Activated CD4-positive, alpha-beta T cell treated with anti-CD3 and anti-CD28 coated beads for 48 hours (primary cell): ENCODE data around the gene PLXDC1.

Source experiments
- DNase-seq: peaks from one replicate; pipeline ENCODE4 v3.0.0-alpha.2; 2020

The PLXDC1 gene

DNA sequence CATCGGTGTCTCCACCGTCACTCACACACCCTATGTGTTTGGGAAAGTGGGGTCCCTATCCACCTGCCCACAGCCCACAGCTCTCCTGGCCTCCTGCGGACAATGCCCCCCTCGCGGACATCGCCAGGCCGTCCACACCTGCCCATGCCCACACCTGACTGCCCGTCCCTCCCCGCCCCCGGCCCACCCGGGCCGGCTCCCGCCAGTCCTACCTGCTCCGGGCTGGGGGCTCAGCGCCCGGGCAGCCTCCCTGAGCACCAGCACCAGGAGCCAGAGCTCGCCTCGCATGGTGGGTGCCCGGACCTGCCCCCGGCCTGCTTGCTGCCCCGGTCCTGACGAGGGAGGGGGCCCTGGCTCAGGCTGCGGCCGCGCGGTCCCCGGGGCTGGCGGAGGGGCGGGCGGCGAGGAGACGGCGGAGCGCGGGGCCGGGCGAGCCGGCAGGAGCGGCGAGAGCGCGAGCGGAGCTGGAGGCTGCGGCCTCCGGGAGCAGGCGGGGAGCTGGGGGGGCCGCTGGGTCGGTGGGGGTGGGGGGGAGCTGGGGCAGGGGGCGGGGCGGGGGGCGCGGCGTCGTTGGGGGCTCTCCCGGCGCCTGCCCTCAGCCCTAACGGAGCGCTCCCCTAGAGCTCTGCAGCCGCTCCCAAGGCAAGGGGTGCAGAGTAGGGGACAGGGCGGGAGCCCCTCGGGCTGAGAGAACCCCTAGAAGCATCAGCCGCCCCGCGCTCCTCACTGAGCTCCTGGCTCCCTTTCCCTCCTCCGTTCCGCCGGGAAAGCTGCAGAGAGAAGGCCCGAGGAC lies at the start of gene PLXDC1:
PLXDC1 (minus strand) TSS at position 488 of the 793 bp plus-strand sequence; CDS start at position 288, 200 bp downstream.
- no peak for DNase-seq

DNA sequence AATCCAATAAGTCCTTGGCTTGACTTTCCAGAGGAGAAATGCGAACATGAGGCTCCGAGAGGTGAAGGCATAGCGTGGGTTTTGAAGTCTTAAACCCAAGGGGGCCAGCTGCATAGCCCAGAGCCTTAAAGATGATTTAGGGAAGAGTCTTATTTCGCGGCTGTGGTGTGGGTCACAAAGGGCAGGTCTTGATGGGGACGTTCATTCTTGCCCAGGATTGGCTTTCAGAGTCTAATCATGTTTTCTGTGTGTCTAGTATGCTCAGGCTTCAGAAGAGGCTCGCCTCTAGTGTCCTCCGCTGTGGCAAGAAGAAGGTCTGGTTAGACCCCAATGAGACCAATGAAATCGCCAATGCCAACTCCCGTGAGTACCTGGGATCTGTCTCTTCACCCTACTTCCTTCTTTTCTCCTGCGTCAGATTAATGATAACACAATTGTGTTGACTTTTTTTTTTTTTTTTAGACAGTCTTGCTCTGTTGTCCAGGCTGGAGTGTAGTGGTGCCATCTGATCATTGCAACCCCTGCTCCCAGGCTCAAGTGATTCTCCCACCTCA lies 49.6 kb upstream of the PLXDC1 start:
- no peak for DNase-seq

DNA sequence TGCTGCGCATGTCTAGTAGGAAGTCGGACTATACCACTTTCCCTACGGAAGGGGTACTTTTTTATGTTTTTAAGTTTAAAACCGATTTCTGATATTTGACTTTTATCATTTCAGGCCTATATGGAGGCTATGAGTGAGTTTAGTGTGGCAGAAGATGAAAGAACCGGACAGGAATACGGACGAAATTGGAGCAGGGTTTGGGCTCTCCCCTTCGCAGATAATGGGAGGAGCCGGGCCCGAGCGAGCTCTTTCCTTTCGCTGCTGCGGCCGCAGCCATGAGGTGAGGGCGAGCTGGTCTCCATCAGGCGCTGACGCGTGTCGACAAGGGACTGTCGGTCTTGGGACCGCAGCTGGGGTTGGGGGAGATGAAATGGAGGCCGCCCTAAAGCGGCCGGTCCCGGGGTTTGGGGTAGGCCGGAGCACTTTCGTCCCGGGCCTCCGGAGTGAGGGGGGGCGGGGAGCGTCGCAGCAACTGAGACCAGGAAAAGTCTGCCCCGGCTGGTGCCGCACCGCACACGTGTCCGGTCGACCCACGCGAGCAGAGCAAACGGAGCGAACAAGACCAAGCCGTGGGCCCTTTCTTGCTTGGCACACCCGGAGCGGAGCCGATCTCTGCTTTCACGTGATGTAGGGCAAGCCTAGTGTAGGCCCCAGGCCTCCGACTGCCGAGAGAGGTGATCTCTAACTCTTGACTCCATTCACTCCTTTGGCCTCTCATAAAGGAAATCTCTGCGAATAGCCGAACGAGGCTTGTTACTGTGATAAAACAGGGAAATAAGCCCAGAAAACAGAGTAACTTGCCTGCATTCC lies 48.8 kb upstream of the PLXDC1 start, which contains the start of gene RPL19:
RPL19 (plus strand) TSS at position 214 of the 810 bp plus-strand sequence; CDS start at position 276, 62 bp downstream.
- DNase-seq = peak; percentile 85

DNA sequence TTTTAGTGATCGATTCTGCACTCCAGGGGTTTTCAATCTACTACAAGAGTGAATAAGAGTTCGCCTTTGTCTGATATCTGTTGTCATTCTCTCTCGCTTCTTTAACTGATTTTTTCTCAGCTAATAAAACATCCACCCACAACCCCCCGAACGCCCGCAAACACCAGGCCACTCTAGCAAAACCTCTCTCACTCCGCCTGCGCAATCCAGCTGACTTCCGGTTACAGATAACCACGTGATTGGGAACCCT lies 48.3 kb upstream of the PLXDC1 start:
- DNase-seq = peak; percentile 93

DNA sequence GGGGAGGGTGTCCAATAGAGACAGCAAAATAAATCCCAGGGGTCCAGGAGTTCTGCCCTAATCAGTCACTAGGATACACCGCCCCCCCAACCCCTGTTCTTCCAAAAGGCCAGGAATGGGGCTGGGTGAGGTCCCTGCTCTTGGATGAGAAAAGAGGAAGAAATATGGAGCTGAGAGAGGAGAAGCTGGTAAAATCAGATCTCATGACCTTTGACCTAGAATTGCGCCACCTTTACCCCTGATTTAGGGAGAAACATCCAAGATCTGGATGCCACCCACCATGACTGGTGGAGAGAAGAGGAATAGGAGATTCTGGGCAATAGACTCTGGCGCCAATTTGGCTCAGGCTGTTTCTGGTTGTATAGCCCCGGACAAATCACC lies 46.7 kb upstream of the PLXDC1 start:
- no peak for DNase-seq

DNA sequence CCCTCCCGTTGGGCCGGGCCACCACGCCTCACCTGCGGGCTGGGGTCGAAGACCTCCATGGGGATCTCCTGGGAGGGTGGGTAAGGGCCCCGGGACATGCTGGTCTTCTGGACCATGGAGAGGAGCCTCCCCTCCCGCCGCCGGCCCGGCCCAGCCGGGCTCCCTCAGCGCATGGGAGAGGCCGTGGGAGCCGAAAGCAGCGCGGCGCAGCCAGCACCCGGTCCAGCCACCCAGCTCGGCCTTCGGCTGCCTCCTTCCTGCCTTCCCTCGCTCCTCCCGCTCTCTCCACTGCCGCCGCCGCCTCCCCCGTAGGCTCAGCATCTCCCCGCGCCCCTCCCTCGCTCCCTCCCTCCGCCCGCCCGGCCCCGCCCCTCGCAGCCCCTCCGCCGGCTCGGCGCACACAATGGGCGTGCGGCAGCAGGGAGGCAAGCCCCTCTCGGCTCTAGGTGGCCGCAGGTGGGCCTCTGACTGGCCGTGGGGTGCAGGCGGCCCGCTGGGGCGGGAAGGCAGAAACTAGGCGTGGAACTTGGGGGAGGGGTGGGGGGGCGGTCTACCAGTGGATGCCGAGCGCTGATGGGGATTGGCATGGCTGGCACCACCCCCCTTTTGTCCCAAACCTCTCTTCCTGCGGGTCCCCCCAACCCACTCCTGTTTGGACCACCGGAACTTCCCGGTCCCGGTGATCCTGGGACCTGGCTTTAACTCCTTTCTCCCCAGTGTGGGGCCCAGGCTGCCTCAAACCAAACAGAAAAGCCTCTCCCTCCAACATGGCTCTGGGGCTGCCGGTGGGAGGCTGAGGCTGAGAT lies 46.1 kb upstream of the PLXDC1 start, which contains the start of gene CACNB1:
CACNB1 (minus strand) TSS at position 290 of the 806 bp plus-strand sequence; CDS start at position 116, 174 bp downstream.
- DNase-seq = peak; percentile 76

DNA sequence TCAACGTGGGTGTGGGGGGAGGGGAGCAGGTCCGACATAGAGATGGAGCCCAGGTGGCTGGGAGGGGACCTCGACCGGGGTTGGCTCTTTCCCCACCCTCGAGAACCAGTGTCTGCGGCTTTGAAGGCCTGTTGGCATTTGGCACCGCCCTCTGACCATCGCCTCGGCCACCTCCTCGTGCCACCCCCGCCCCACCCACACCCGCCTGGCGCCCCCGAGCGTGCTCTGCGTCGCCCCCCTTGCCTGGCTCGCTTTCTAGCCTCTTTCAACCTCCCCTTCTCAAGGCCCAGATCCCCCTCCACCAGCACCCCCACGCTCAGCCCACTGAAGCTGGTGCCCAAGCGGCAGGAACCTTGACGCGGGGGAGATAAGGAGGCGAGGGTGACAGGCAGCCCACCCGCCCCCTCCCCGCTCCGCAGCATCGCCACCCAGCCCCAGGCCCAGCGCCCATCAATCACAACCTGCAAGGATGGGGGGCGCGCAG lies 45.4 kb upstream of the PLXDC1 start:
- DNase-seq = no peak

DNA sequence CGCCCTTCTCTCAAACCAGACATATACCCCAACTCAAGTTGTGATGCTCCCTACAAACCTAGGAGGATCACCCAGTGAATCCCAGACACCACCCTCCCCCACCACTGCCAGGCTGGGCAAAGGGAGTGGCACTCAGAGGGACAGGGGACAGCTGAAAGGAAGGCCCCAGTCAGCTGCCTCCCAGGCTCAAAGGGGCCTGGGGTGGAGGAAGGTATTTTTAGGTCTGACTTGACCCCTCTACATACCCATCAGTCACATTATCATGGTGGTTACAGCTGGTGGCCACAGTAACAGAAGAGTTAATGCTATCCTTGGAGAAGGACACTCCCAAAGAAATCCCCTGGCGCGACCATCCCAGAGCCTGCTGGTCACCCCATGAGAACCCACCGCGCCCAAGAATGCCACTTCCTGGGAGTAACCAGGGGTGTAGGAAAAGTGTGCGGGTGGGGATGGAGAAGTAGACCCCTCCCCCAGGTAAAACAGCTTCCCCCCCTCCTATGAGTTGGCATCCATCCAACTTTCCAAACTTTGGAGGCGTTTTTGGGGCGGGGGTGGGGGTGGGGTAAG lies 44.9 kb upstream of the PLXDC1 start:
- DNase-seq = no peak

DNA sequence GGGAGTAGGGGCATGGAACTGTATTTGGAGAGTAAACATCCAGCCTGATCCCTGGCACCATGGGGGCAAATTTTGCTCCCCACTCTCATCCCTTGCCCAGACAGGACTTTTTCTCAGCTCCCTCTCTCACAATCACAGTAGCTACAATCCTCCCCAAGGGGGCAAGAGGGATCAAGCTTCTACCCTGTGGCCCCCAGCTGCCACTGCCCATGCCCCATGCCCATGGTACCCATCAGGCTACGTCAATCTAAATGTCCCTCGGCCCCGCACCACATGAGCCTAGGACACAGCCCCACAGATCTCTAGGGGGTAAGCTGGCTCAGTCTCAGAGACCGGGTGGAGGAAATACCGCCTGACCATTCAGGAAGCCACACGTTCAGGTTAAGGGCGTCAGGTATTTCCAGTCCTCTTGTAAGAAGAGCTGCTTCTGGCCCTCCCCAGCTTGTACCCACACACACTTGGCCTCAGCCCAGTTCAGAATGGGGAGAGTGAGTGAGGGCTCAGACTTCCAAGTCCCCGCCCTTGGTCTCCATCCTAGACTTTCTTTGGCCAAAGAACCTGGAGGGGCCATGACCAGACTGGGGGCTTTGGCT lies 44.2 kb upstream of the PLXDC1 start:
- no peak for DNase-seq

DNA sequence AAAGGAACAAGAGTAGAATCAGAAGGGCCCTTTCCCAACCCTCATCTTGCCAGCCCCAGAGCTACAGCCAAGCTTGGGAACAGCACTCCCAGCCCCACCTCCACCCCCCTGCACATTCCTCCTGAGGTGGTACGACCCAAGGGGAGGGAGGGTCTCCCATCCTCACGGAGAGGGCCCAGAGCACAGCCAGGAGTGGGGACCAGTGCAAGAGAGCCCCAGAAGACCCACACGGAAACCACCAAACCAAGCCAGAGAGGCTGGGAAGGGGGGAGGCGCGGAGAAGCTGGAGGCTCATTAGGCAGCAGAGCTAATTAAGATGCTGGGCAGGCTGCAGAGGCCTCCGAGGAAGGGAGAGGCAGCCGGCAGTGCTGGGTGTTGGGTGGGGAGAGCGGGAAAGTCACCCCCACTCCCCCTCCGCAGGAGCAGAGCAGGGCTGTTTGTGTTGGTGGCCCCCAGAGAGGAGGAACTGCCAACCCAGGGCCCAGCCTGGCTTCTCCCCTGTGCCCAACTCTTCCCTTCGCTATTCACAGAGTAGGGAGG lies 43.6 kb upstream of the PLXDC1 start:
- no peak for DNase-seq

DNA sequence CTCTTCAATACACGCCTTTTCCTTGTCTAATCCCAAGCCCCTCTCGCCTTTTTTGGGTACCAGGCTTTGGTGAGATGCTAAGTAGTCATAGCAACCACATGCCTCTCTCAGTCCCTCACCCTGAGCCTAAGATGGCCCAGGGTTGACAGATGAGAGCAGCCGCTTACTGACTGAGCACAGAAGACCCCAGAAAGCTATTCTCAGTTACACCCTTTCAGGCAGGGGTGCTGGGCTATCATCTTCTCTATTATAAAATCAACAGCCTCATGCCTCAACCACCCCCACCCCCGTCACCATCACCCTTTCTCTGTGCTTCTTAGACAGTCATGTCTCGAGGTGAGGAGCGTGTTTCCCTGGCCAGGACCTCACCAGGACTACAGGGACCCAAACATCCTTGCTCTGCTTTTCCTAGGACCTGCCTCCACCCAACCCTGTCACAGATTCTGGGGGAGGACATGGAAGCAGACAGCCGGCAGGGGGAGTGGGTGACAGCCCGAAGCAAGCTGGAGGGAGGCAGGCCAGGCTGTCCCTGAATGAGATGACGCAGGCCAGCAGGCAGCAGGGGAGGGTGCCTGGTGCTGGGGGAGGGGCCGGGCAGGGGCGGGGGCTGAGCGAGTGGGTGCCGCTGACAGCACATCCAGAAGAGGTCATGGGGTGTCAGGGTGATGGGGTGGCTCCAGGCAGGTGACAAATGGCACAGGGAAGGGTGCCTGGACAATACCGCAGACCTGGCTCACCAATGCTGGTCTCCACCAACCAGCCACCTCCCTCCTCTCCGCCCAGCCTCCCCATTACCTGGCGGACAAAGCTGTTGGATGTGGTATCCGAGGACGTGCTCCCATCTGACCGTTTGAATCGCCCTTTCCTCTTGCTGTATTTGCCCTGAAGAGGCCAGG lies 42.9 kb upstream of the PLXDC1 start:
- DNase-seq = no peak

DNA sequence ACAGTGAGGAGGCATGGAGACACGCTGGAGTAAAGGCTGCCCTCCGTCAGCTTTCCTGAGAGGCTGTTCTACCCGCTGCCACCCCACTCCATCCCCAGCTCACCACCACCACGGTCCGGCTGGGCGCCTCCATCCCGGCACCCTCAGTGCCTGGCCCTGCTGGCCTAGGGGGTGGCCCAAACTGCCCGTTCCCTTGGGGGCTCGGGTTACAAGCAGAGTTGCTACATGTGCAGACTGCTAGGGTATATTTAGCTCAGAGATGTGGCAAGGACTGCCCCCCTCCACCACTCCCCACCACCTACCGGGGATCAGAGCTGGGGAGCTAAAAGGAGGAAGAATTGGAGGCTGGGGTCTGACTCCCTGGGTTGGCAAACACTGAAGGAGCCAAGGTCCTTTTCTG lies 41.9 kb upstream of the PLXDC1 start:
- DNase-seq = no peak

DNA sequence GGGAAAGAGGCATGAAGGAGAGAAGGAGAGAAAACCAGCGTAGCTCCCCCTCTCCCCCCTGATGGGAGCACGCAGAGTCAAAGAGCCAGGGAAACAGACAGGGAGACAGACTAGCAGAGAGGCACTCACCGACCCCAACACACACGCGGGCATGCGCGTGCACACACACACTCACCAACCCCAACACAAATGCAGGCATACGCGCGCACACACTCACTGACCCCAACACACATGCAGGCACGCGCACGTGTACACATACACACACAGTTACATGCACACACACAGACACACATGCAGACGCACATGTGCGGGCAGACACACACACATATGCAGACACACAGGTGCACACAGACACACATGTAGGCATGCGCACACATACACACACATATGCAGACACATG lies 41.5 kb upstream of the PLXDC1 start:
- DNase-seq = no peak

DNA sequence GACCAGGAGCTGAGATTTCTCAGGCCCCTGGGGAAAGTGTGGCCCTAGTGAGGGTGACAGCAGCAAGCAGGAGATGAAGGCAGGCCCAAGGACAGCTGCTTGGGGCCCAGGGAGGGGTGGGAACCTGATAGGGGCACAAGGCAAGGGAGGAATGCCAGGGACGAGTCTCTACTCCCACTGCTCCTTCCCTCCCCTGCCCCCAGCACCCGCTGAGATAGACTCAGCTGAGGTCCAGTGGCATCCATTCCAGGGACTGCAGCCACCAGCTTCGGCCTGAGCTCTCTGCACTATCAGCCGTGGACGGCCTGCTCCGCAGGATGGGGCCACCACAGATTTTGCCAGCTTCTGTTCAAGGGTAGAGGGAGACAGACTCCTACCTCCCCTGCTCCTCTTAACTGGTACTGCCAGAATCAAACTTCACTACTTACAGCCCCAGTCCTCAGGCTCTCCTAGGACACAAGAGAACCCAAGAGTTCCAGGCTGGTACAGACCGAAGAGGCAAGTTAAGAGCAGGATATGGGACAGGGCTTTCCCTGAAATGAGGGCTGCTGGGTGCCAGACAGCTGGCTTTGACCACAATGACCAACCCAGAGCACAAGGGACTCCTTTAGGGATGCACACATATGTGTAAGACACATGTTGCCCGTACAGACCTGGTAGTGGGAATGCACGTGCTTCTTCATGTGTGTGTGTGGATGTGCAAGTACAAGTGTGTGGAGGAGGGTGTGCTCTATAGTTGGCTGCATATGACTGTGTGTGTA lies 40.5 kb upstream of the PLXDC1 start:
- DNase-seq = no peak

DNA sequence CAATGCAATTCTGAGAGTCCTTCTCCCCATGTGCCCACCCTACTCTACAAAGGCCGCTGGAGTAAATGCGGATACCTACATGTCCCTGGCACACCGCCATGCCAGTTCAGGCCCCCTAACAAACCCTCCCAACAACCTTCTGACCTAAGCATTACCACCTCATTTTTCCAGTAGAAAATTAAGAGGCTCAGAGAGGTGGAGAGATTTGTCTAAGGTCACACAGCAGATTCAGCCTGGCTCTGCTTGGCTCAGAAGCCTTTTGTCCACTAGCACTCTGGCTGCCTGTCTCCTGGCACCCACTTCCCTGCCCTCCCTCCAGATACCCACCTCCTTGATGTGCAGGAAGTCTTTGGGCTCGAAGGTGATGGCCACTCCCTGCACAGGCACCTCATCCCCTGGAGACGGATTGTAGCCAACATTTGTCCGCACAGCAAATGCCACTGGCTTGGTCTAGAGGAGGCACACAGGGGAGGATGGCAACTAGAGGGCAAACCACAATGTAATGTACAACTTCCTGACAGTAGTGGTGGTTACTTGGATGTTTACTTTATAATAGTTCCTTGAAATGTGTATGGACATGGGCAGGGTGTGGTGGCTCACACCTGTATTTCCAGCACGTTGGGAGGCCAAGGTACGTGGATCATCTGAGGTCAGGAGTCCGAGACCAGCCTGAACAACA lies 35.9 kb upstream of the PLXDC1 start:
- no peak for DNase-seq

DNA sequence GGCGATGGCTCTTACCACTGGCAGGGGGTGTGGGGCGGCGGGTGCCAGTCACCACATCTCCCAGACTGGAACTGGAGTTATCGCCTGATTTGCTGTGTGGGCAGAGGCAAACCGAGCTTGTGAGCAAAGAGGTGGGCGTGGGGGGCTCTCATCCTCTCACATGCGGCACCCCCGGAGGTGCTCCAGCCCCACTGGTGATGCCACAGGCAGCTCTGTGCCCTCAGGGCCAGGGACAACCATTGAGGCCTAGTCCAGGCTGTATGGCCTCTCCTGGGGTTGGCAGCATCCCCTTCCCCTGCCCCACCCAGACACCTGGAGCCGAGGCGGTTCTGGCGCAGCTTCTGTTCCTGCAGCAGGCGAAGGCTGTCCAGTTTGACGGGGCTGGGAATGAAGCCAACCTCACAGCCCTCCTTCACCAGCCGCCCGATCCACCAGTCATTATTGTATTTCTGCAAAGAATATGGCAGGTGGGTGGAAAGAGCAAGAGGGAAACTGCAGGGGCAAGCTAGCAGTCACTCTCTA lies 35.1 kb upstream of the PLXDC1 start:
- DNase-seq = no peak

DNA sequence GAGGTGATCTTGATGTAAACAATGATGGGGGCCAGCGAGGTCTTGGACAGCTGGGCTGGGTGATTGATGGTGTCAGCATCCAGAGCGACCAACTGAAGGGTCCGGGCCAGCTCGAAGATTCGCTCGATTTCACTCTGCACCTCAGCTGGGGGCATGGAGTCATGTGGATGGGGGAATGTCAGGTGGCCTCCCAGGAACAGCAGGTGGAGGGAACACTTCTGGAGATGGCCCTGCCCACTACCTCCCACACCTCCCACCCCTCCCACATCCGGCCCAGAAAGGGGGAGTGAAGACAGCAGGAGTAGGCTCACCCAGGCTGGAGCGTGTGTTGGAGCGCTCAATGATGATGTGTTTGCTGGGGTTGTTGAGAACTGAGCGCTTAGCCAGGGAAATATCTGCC lies 32.3 kb upstream of the PLXDC1 start:
- no peak for DNase-seq

DNA sequence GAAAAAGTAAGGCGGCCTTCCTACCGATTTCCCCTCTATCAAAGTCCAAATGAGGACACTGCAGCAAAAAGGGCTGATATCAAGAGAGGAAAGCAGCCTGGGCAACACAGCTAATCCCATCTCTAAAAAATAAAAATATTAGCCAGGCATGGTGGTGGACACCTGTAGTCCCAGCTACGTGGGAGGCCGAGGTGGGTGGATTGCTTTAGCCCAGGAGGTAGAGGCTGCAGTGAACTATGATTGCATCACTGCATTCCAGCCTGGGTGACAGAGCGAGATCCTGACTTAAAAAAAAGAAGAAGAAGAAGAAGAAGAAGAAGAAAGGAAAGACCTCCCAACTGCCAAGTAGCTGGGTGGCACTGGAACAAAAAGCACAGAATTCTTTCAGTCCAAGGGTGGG lies 31.6 kb upstream of the PLXDC1 start:
- no peak for DNase-seq

DNA sequence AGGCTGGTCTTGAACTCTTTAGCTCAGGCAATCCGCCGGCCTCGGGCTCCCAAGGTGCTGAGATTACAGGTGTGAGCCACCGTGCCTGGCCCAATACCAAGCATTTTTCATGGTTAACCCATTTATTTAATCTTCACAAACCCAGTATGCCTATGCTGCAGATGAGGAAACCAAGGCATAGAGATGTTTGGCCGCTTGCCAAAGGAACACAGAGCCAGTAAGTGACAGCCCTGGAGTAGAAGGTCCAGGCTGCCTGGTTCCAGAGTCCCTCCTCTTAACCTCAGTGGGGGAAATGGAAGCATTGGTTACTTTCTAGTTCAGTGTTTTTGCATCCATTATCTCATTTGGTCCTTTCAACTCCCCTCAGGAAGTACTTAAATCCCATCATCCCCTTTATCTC lies 29.9 kb upstream of the PLXDC1 start:
- no peak for DNase-seq
